Measurements from ENCODE around the gene MARS2. TPM values are rescaled to one million over a fixed set of nuclear protein-coding genes. Genes with fewer than 3 reads are reported as not detected.

The MARS2 gene
- total and polyA plus RNA-seq, 12 donors = 1.2 to 11.5 (median 7.5) TPM

GRCh38 chr2:197673106-197673505 lies 32.1 kb upstream of the MARS2 start:
- Histone ChIP-seq H3K27me3 (peaks cover 0 to 3% (median 0%) of the 10 kb centered on the region in 7 donors), H3K36me3 (no peaks in the 10 kb centered on the region), H3K9me3 (peaks cover 0 to 21% (median 0%) of the 10 kb centered on the region in 11 donors), H3K4me3 (peak overlapping the region in 7 of 10 donors; percentile 5 to 58 (median 50)), H3K27ac (peak overlapping the region in 1 of 10 donors; percentile 1), H3K4me1 (peaks cover 0 to 33% (median 9%) of the 10 kb centered on the region in 9 donors)
- TF ChIP-seq CTCF (IDR thresholded peaks at IDR 0.05) = no peak
- DNase-seq (no peak), ATAC-seq (no peak)
- WGBS, 2 donors = 71 to 73% methylated on average over 5 of the region's 5 CpGs
- intact Hi-C loops (cut with DNase I) = loop anchor here in 2 of 10 donors (5.0 kb wide), 2 partner anchors 51 to 156 kb away; partner anchors contain the start of gene MOB4 (in 1 of the 2)

- no peak for TF ChIP-seq CTCF (IDR thresholded peaks at IDR 0.05)
- no peak for ATAC-seq
- Histone ChIP-seq H3K27me3 (peaks cover 0 to 3% (median 0%) of the 10 kb centered on the region in 7 donors), H3K4me1 (peaks cover 0 to 33% (median 9%) of the 10 kb centered on the region in 9 donors), H3K9me3 (peaks cover 0 to 17% (median 0%) of the 10 kb centered on the region in 11 donors), H3K36me3 (no peaks in the 10 kb centered on the region), H3K27ac (peak overlapping the region in 2 of 10 donors; percentile 1 to 4), H3K4me3 (peak overlapping the region in 9 of 10 donors; percentile 32 to 58 (median 50))
- intact Hi-C loops (cut with DNase I) = loop anchor here in 2 of 10 donors (5.0 kb wide), 2 partner anchors 51 to 156 kb away; partner anchors contain the start of gene MOB4 (in 1 of the 2)
- 41 to 54% methylated on average over 1 of the region's 1 CpG for WGBS, 2 donors
- DNase-seq = no peak
Observed at GRCh38 chr2:197673606-197674005, 31.6 kb upstream of the MARS2 start.

GRCh38 chr2:197674060-197674459 lies 31.1 kb upstream of the MARS2 start:
- 41 to 52% methylated on average over 1 of the region's 1 CpG for WGBS, 2 donors
- Histone ChIP-seq H3K27ac (peak overlapping the region in 5 of 10 donors; percentile 49 to 89 (median 80)), H3K9me3 (peaks cover 0 to 13% (median 0%) of the 10 kb centered on the region in 11 donors), H3K27me3 (peaks cover 0 to 3% (median 0%) of the 10 kb centered on the region in 7 donors), H3K4me1 (peaks cover 0 to 33% (median 9%) of the 10 kb centered on the region in 9 donors), H3K36me3 (no peaks in the 10 kb centered on the region), H3K4me3 (peak overlapping the region; percentile 20 to 58 (median 50))
- ATAC-seq (no peak), DNase-seq (no peak)
- TF ChIP-seq CTCF (IDR thresholded peaks at IDR 0.05) = no peak
- intact Hi-C loops (cut with DNase I) = loop anchor here in 2 of 10 donors (5.0 kb wide), 2 partner anchors 52 to 157 kb away; partner anchors contain the start of gene MOB4 (in 1 of the 2)

- 33 to 36% methylated on average over 3 of the region's 3 CpGs for WGBS, 2 donors
- no peak for TF ChIP-seq CTCF (IDR thresholded peaks at IDR 0.05)
- Histone ChIP-seq H3K9me3 (peaks cover 0 to 7% (median 0%) of the 10 kb centered on the region in 11 donors), H3K36me3 (no peaks in the 10 kb centered on the region), H3K4me1 (peaks cover 0 to 33% (median 9%) of the 10 kb centered on the region in 9 donors), H3K27ac (peak overlapping the region; percentile 48 to 89 (median 76)), H3K4me3 (peak overlapping the region; percentile 20 to 58 (median 50)), H3K27me3 (peaks cover 0 to 3% (median 0%) of the 10 kb centered on the region in 7 donors)
- ATAC-seq (peak in 6 of 8 donors; percentile 57 to 78 (median 70)), DNase-seq (no peak)
- intact Hi-C loops (cut with DNase I) = loop anchor here in 2 of 10 donors (5.0 kb wide), 2 partner anchors 52 to 157 kb away; partner anchors contain the start of gene MOB4 (in 1 of the 2)
Observed at GRCh38 chr2:197674591-197674990, 30.6 kb upstream of the MARS2 start.

Measured in heart right ventricle (tissue), 16 donors.